CD4-positive, alpha-beta T cell treated with Interleukin-4 for 4 hours (primary cell): ENCODE results near the gene CAMK4.
"Not testable (repeated sequence)": the region's sequence is repeated elsewhere in the genome, so short reads cannot be mapped to it uniquely, and the experiment has no call there.

ENCODE experiments used
- DNase-seq: peaks from one replicate; pipeline ENCODE4 v3.0.0-alpha.2; 2020

Gene CAMK4

GRCh38 chr5:111386832-111387162 lies 162.6 kb downstream of the CAMK4 start:
- DNase-seq = no peak

GRCh38 chr5:111387361-111387760 lies 163.2 kb downstream of the CAMK4 start:
- DNase-seq = no peak

GRCh38 chr5:111389390-111390082 lies 165.4 kb downstream of the CAMK4 start:
- no peak for DNase-seq

GRCh38 chr5:111392181-111392580 lies 168.0 kb downstream of the CAMK4 start:
- DNase-seq = no peak

GRCh38 chr5:111394586-111394985 lies 170.4 kb downstream of the CAMK4 start:
- no peak for DNase-seq

- DNase-seq = no peak
Observed at GRCh38 chr5:111398013-111398412, 173.8 kb downstream of the CAMK4 start.

- DNase-seq = no peak
Observed at GRCh38 chr5:111399113-111399512, 174.9 kb downstream of the CAMK4 start.

- no peak for DNase-seq
Observed at GRCh38 chr5:111401906-111402305, 177.7 kb downstream of the CAMK4 start.

- no peak for DNase-seq
Observed at GRCh38 chr5:111404270-111404769, 180.1 kb downstream of the CAMK4 start.

- DNase-seq = no peak
Observed at GRCh38 chr5:111407562-111407961, 183.4 kb downstream of the CAMK4 start.

GRCh38 chr5:111408817-111409216 lies 184.6 kb downstream of the CAMK4 start:
- DNase-seq = no peak

- DNase-seq = not testable (repeated sequence)
Observed at GRCh38 chr5:111409266-111409665, 185.1 kb downstream of the CAMK4 start.

- DNase-seq = not testable (repeated sequence)
Observed at GRCh38 chr5:111410067-111410466, 185.9 kb downstream of the CAMK4 start.

- no peak for DNase-seq
Observed at GRCh38 chr5:111411301-111411700, 187.1 kb downstream of the CAMK4 start.

- DNase-seq = no peak
Observed at GRCh38 chr5:111412593-111412992, 188.4 kb downstream of the CAMK4 start.

- no peak for DNase-seq
Observed at GRCh38 chr5:111415053-111415452, 190.9 kb downstream of the CAMK4 start.

- DNase-seq = no peak
Observed at GRCh38 chr5:111422245-111422644, 198.1 kb downstream of the CAMK4 start.

- DNase-seq = no peak
Observed at GRCh38 chr5:111422747-111423720, 198.8 kb downstream of the CAMK4 start.

GRCh38 chr5:111425205-111425604 lies 201.0 kb downstream of the CAMK4 start:
- no peak for DNase-seq

- no peak for DNase-seq
Observed at GRCh38 chr5:111427762-111428161, 203.6 kb downstream of the CAMK4 start.

GRCh38 chr5:111432883-111433536 lies 208.8 kb downstream of the CAMK4 start:
- DNase-seq = no peak

GRCh38 chr5:111434800-111435199 lies 210.6 kb downstream of the CAMK4 start:
- no peak for DNase-seq

- DNase-seq = no peak
Observed at GRCh38 chr5:111439473-111440075, 215.4 kb downstream of the CAMK4 start.
